ENCODE measurements around the gene KLK4. TPM values are rescaled to one million over a fixed set of nuclear protein-coding genes. Genes with fewer than 3 reads are reported as not detected.
"Not testable (repeated sequence)": the region's sequence is repeated elsewhere in the genome, so short reads cannot be mapped to it uniquely, and the experiment has no call there.

The KLK4 gene
- total RNA-seq, 1 donor, result 0.21 TPM

DNA sequence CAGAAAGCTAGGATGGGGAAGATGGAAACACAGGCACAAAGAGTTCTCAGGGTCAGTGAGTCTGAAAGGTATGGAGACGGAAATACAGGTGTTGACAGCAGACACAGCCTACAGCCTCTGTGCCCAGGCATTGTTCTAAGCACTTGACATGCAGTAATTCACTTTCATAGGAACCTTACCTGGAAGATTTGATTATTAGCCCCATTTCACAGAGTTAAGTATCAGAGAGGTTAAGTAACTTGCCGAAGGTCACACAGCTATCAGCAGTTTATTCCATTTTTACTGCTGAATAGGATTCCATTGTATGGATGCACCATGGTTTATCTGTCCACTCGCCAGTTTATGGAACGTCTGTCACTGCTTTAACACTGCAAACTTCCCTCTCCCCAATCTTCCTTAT, 13.2 kb downstream of the KLK4 start:
- Histone ChIP-seq H3K27me3 (ENCODE audit: insufficient read depth, low read length) (no peaks in the 10 kb centered on the region), H3K9me3 (ENCODE audit: low read depth, low read length) (no peaks in the 10 kb centered on the region), H3K4me3 (ENCODE audit: low read length) (no peak overlapping the region), H3K4me1 (ENCODE audit: insufficient read depth, low read length) (no peaks in the 10 kb centered on the region)

DNA sequence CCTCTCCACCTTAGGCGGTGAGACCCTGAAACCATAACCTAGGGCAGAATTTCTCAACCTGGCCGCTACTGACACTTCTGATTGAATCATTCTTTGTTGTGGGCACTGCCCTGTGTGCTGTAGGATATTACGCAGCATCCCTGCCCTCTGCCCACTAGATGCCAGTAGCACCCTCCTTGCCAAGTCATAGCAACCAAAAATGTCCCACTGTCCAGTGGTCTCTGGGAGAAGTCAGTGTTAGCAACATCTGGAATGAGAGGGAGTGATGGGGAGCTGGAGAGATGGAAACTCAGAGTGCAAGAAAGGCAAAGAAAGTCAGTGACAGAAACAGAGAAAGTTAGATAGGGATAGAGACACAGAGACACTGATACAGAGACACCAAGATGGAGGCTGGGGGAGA, 13.6 kb downstream of the KLK4 start:
- no peak overlapping the region for H3K4me3 ChIP-seq (ENCODE audit: low read length)
- no peaks in the 10 kb centered on the region for H3K4me1 ChIP-seq (ENCODE audit: insufficient read depth, low read length)
- H3K9me3 ChIP-seq (ENCODE audit: low read depth, low read length), result no peaks in the 10 kb centered on the region
- no peaks in the 10 kb centered on the region for H3K27me3 ChIP-seq (ENCODE audit: insufficient read depth, low read length)

DNA sequence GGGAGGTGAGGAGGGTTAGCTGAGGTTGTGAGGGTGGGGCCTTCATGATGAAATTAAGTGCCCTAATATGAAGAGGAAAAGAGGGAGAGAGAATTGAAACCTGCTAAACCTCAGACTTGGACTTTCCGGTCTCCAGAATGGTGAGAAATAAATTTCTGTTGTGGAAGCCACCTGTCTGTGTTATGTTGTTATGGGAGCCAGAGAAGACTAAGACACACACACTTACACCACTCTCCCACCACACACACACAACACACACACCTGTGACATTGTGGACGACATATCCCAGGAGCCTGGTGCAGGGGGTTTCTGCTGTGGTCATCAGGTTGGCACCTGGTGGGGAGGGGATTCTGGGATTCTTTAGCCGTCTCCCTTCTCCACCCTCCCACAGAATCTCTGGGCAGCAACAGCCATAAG, 14.0 kb downstream of the KLK4 start:
- Histone ChIP-seq H3K4me1 (ENCODE audit: insufficient read depth, low read length) (no peaks in the 10 kb centered on the region), H3K27me3 (ENCODE audit: insufficient read depth, low read length) (no peaks in the 10 kb centered on the region), H3K4me3 (ENCODE audit: low read length) (no peak overlapping the region), H3K9me3 (ENCODE audit: low read depth, low read length) (no peaks in the 10 kb centered on the region)

DNA sequence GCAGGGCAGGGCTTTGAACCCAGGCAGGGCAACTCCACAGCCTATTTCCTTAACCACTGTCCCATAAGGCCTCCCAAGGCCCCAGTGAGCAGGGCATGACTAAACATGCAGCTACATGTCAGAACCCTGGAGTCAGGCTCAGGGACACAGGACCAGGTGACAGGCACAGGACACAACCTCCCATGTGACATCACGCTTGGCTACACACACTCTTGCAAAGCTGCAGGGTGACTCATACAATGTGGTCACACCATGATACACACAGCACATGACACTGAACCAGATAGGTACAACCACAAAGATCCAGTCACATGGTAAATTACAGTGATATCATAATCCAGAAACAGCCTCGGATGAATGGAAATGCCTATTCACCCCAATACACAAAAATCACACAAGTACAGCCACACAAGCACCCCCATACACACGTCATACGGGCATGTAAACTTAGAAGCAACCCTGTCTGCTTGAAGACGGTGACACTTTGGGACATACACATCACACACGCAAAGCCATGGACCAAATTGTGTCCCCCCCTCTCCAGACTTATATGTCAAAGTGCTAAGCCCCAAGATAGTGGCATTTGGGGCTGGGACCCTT, 14.5 kb downstream of the KLK4 start:
- Histone ChIP-seq H3K9me3 (ENCODE audit: low read depth, low read length) (no peaks in the 10 kb centered on the region), H3K27me3 (ENCODE audit: insufficient read depth, low read length) (no peaks in the 10 kb centered on the region), H3K4me1 (ENCODE audit: insufficient read depth, low read length) (no peaks in the 10 kb centered on the region), H3K4me3 (ENCODE audit: low read length) (no peak overlapping the region)

DNA sequence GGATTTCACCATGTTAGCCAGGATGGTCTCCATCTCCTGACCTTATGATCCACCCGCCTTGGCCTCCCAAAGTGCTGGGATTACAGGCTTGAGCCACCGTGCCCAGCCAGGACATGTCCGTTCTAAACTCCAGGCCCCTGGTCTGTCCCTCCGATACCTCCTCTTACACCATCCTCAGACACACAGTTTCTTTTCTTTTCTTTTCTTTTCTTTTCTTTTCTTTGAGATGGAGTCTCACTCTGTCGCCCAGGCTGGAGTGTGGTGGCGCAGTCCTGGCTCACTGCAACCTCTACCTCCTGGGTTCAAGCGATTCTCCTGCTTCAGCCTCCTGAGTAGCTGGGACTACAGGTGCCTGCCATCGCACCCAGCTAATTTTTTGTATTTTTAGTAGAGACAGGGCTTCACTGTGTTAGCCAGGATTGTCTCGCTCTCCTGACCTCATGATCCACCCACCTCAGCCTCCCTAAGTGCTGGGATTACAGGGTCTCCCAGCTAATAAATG, 15.1 kb downstream of the KLK4 start:
- H3K27me3 ChIP-seq (ENCODE audit: insufficient read depth, low read length); H3K4me1 ChIP-seq (ENCODE audit: insufficient read depth, low read length); H3K9me3 ChIP-seq (ENCODE audit: low read depth, low read length); H3K4me3 ChIP-seq (ENCODE audit: low read length): not testable (repeated sequence)

DNA sequence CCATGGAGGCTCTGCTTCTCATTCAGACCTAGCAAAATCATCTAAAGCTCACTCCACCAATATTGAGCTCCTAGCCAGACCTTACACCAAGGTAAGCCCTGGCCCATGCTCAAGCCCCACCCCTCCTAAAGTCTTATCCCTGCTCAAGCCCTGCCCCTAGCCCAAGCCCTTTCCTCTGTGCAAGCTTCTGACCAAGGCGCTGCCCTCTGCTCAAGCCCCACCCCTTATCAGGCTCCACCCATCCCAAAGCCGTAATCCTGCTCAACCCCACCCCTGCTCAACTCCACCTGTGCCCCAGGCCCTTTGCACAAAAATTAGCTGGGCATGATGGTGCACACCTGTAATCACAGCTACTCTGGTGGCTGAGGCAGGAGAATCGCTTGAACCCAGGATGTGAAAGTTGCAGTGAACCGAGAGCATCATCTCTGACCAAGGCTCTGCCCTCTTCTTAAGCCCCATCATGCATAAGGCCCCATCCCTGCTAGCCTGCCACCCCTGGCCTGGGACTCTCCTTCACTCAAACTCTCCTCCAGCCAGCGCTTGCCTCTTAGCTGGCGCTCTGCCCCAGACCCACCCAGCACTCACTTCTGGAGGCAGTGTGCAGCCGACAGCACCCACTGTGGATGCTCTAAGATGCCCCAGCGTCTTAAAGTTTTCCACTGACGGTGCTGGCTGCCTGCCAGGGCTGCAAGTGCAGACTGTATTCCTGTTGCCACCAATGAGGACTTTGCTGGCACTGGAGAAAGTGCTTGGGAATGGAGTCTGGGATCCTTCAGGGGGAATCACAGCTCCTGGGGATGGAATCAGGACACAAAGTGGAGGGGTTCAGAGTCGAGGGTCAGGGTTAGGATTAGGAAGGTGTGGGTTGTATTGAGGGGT, 16.5 kb downstream of the KLK4 start:
- Histone ChIP-seq H3K9me3 (ENCODE audit: low read depth, low read length) (no peaks in the 10 kb centered on the region), H3K4me1 (ENCODE audit: insufficient read depth, low read length) (no peaks in the 10 kb centered on the region), H3K4me3 (ENCODE audit: low read length) (no peak overlapping the region), H3K27me3 (ENCODE audit: insufficient read depth, low read length) (no peaks in the 10 kb centered on the region)

DNA sequence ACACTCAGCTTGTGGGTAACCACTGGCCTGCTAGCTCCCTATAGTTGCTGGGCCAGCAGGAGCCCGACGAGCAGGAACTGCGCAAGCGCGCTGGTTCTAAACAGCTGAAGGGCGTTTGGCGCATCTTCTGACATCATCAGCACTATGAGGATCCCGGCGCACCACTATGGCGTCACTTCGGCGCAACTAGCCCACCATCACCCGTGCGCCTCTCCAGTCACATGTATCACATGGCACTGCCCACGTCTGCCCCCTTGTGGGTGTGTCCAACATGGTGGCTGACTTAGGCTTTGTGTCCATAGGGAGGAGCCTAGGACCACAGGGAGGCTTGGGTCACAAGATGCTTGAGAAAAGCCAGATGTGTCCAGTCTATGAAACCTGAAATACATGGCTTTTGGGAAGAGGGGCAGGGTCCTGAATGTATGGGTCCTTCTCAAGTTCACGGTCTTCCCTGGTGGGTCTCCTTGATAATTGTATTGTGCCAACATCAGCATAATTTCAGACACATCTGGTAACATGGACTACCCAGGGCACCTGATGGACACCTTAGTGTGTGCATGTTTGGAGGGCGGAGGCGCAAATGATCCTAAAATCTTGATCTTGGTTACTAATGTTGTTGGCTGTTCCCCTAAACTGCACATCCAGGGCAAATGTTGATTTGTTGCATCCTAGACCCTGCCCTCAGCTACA, 18.0 kb downstream of the KLK4 start:
- Histone ChIP-seq H3K4me3 (ENCODE audit: low read length) (no peak overlapping the region), H3K27me3 (ENCODE audit: insufficient read depth, low read length) (peaks cover 2% of the 10 kb centered on the region), H3K9me3 (ENCODE audit: low read depth, low read length) (no peaks in the 10 kb centered on the region), H3K4me1 (ENCODE audit: insufficient read depth, low read length) (no peaks in the 10 kb centered on the region)

DNA sequence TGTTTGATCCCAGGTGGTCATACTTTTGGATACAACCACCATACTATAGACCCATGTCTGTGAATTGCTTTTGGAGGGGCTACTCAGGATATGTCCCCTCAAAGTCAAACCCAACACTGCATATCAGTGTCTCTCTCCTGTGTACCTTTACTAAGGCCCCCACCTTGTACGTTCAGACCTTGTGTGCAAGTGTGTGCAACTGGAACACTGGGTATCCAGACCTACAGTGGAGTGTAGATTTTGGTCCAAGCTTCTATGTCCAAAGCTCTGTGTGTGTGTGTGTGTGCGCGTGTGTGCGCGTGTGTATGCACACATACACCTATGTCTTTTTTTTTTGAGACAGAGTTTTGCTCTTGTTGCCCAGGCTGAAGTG, 20.0 kb downstream of the KLK4 start:
- no peak overlapping the region for H3K4me3 ChIP-seq (ENCODE audit: low read length)
- no peaks in the 10 kb centered on the region for H3K4me1 ChIP-seq (ENCODE audit: insufficient read depth, low read length)
- H3K9me3 ChIP-seq (ENCODE audit: low read depth, low read length), result no peaks in the 10 kb centered on the region
- peaks cover 2% of the 10 kb centered on the region for H3K27me3 ChIP-seq (ENCODE audit: insufficient read depth, low read length)

DNA sequence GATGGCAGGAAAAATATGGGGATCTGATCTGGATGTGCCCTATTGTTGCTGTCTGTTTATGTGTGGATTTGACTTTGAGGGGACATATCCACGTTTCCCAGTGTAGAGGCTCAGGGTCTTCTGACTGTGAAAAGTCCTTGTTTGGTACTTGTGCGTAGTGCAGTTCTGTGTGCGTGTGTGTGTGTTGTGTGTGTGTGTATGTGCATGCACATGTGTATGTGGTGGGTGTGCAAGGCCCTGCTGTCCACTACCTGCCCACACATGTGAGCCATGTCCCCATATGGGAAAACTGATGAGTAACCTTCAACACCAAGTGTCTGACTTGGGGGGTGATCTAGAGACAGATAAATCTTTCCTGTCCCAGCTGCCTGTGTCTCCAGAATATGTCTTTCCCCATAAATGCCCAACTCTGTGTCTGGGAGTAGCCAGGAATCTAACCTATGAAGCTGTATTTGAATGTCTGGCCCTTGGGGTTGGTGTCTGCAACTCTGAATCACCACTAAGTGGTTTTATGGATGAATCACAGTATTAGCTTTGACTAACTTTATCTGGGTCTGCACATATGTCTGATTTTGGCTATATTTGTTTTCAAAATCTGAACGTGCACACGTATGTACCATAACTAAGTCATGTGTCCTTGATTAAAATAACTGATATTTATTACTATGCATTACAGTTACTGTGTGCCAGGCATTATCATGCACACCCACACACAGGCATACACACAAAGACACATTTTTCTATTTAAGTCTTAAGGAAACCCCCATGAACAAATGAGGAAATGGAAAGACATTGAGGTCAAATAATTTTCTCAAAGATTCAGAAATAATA, 20.6 kb downstream of the KLK4 start:
- Histone ChIP-seq H3K4me3 (ENCODE audit: low read length) (no peak overlapping the region), H3K4me1 (ENCODE audit: insufficient read depth, low read length) (no peaks in the 10 kb centered on the region), H3K27me3 (ENCODE audit: insufficient read depth, low read length) (peaks cover 2% of the 10 kb centered on the region), H3K9me3 (ENCODE audit: low read depth, low read length) (no peaks in the 10 kb centered on the region)

DNA sequence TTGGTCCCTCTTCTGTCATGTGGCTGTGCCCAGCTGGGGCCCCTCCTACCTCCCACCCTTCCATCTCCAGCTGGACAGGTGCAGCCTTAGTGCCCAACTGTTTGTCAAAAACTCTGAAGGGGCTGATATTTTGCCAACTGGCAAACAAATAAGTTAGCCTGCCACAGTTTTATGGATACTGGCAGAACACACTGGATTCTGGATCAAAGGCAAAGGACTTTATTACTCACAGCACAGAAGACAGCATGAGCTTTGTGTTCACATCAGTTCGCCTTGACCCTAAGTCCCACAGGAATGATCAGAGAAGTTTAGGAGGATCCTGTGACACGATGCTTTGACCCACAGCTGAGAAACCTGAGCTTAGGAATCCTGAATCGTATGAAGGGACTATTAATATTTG, 21.6 kb downstream of the KLK4 start:
- Histone ChIP-seq H3K4me1 (ENCODE audit: insufficient read depth, low read length) (no peaks in the 10 kb centered on the region), H3K9me3 (ENCODE audit: low read depth, low read length) (no peaks in the 10 kb centered on the region), H3K4me3 (ENCODE audit: low read length) (no peak overlapping the region), H3K27me3 (ENCODE audit: insufficient read depth, low read length) (peaks cover 2% of the 10 kb centered on the region)

DNA sequence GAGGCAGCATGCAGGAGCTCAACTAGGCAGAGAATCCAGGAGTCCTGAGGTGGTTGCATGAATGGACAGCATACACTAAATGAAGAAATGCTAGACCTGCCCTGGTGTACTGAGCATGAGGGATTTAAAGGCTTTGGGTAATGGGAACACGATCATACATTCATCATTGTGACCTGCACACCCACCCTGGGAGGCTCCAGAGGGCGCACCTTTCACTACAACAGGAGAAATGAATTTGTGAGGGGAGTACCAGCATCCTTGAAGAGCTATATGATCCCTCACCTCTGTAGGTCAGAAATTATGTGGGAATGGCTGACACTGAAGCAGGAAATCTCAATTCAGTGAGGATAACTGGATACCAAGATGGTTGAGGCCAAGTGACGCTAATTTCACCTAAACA, 29.0 kb downstream of the KLK4 start:
- H3K4me1 ChIP-seq (ENCODE audit: insufficient read depth, low read length), result no peaks in the 10 kb centered on the region
- H3K27me3 ChIP-seq (ENCODE audit: insufficient read depth, low read length), result peaks cover 4% of the 10 kb centered on the region
- no peak overlapping the region for H3K4me3 ChIP-seq (ENCODE audit: low read length)
- no peaks in the 10 kb centered on the region for H3K9me3 ChIP-seq (ENCODE audit: low read depth, low read length)

DNA sequence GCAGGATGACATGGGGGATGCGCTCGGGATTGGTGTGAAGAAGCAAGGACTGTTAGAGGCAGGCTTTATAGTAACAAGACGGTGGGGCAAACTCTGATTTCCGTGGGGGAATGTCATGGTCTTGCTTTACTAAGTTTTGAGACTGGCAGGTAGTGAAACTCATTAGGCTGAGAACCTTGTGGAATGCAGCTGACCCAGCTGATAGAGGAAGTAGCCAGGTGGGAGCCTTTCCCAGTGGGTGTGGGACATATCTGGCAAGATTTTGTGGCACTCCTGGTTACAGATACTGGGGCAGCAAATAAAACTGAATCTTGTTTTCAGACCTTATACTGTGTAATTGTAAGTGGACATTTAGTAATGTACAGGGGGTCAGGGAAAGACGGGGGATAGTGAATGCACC, 31.0 kb downstream of the KLK4 start:
- H3K9me3 ChIP-seq (ENCODE audit: low read depth, low read length), result no peaks in the 10 kb centered on the region
- H3K4me1 ChIP-seq (ENCODE audit: insufficient read depth, low read length), result no peaks in the 10 kb centered on the region
- peaks cover 4% of the 10 kb centered on the region for H3K27me3 ChIP-seq (ENCODE audit: insufficient read depth, low read length)
- no peak overlapping the region for H3K4me3 ChIP-seq (ENCODE audit: low read length)

DNA sequence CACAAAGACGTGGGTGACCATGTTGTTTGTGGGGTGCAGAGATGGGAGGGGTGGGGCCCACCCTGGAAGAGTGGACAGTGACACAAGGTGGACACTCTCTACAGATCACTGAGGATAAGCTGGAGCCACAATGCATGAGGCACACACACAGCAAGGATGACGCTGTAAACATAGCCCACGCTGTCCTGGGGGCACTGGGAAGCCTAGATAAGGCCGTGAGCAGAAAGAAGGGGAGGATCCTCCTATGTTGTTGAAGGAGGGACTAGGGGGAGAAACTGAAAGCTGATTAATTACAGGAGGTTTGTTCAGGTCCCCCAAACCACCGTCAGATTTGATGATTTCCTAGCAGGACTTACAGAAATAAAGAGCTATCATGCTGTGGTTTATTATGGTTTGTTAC, 32.3 kb downstream of the KLK4 start:
- H3K4me3 ChIP-seq (ENCODE audit: low read length), result no peak overlapping the region
- H3K9me3 ChIP-seq (ENCODE audit: low read depth, low read length), result no peaks in the 10 kb centered on the region
- no peaks in the 10 kb centered on the region for H3K4me1 ChIP-seq (ENCODE audit: insufficient read depth, low read length)
- H3K27me3 ChIP-seq (ENCODE audit: insufficient read depth, low read length), result peaks cover 4% of the 10 kb centered on the region

DNA sequence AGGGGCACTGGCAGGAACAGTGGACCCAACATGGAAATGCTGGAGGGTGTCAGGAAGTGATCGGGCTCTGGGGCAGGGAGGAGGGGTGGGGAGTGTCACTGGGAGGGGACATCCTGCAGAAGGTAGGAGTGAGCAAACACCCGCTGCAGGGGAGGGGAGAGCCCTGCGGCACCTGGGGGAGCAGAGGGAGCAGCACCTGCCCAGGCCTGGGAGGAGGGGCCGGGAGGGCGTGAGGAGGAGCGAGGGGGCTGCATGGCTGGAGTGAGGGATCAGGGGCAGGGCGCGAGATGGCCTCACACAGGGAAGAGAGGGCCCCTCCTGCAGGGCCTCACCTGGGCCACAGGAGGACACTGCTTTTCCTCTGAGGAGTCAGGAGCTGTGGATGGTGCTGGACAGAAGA, 33.9 kb downstream of the KLK4 start:
- H3K4me1 ChIP-seq (ENCODE audit: insufficient read depth, low read length), result no peaks in the 10 kb centered on the region
- H3K9me3 ChIP-seq (ENCODE audit: low read depth, low read length), result no peaks in the 10 kb centered on the region
- H3K27me3 ChIP-seq (ENCODE audit: insufficient read depth, low read length), result peaks cover 4% of the 10 kb centered on the region
- H3K4me3 ChIP-seq (ENCODE audit: low read length), result no peak overlapping the region

DNA sequence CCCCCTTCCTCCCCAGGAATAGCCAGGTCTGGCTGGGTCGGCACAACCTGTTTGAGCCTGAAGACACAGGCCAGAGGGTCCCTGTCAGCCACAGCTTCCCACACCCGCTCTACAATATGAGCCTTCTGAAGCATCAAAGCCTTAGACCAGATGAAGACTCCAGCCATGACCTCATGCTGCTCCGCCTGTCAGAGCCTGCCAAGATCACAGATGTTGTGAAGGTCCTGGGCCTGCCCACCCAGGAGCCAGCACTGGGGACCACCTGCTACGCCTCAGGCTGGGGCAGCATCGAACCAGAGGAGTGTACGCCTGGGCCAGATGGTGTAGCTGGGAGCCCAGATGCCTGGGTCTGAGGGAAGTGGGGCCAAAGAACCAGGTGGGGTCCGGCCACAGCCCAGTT, 34.7 kb downstream of the KLK4 start:
- H3K27me3 ChIP-seq (ENCODE audit: insufficient read depth, low read length), result peaks cover 4% of the 10 kb centered on the region
- H3K4me3 ChIP-seq (ENCODE audit: low read length), result no peak overlapping the region
- H3K9me3 ChIP-seq (ENCODE audit: low read depth, low read length), result no peaks in the 10 kb centered on the region
- H3K4me1 ChIP-seq (ENCODE audit: insufficient read depth, low read length), result no peaks in the 10 kb centered on the region
